GM12878 (cell line): ENCODE data around the gene METTL16. TPM values are rescaled to one million over a fixed set of nuclear protein-coding genes. Genes with fewer than 3 reads are reported as not detected.
A peak's percentile ranks its signal among the peaks of the same experiment; 100 is the strongest.

Experiments
- ASH2L ChIP-seq: fragments of 300-600, 200-600 bp; sonication (generic); IDR thresholded peaks from 2 replicates; pipeline ENCODE4 v1.6.1; 2017; ENCODE audit warnings: low read depth, mild to moderate bottlenecking, borderline replicate concordance
- CHD4 ChIP-seq: fragments of 200-600 bp; sonication (generic); IDR thresholded peaks from 2 replicates; pipeline ENCODE4 v1.6.1; 2016; ENCODE audit warnings: mild to moderate bottlenecking
- GABPA ChIP-seq: IDR thresholded peaks from 2 replicates; pipeline ENCODE4 v1.6.1; 2014; ENCODE audit warnings: antibody characterized with exemption, low read depth, mild to moderate bottlenecking, inconsistent platforms
- IKZF1 ChIP-seq: fragments of 450-650 bp; conservative IDR thresholded peaks from 2 replicates; pipeline ENCODE4 v1.6.1; 2017; ENCODE audit warnings: antibody characterized with exemption, mild to moderate bottlenecking
- JUND ChIP-seq: IDR thresholded peaks from 2 replicates; pipeline ENCODE4 v1.6.1; 2012; ENCODE audit warnings: low read depth, mild to moderate bottlenecking, low read length, improper control_type of control experiment, moderate library complexity
- LARP7 ChIP-seq: fragments of 450-650 bp; IDR thresholded peaks from 2 replicates; pipeline ENCODE4 v1.6.1; 2017; ENCODE audit warnings: mild to moderate bottlenecking
- NFIC ChIP-seq: IDR thresholded peaks from 2 replicates; pipeline ENCODE4 v1.6.1; 2012; ENCODE audit warnings: low read depth, mild to moderate bottlenecking, inconsistent platforms, low read length, moderate library complexity
- NFYB ChIP-seq: IDR thresholded peaks from 2 replicates; pipeline ENCODE4 v1.6.1; 2011; ENCODE audit warnings: low read depth, mild to moderate bottlenecking, low read length, improper control_type of control experiment, moderate library complexity; ENCODE audit not compliant: insufficient read depth
- NRF1 ChIP-seq: conservative IDR thresholded peaks from 2 replicates; pipeline ENCODE4 v1.6.1; 2011; ENCODE audit warnings: mild to moderate bottlenecking, low read depth, low read length, improper control_type of control experiment
- RCOR1 ChIP-seq: conservative IDR thresholded peaks from 2 replicates; pipeline ENCODE4 v1.6.1; 2012; ENCODE audit warnings: low read depth, low read length, improper control_type of control experiment
- SIN3A ChIP-seq: IDR thresholded peaks from 2 replicates; pipeline ENCODE4 v1.6.1; 2012; ENCODE audit warnings: low read depth, low read length, improper control_type of control experiment
- SIX5 ChIP-seq: IDR thresholded peaks from 2 replicates; pipeline ENCODE4 v1.6.1; 2011; ENCODE audit warnings: mild to moderate bottlenecking, low read depth, low read length, moderate library complexity; ENCODE audit not compliant: severe bottlenecking
- SMC3 ChIP-seq: IDR thresholded peaks from 2 replicates; pipeline ENCODE4 v1.6.1; 2011; ENCODE audit warnings: low read length, improper control_type of control experiment, borderline replicate concordance
- TCF12 ChIP-seq: IDR thresholded peaks from 2 replicates; pipeline ENCODE4 v1.6.1; 2011; ENCODE audit warnings: low read depth, mild to moderate bottlenecking, low read length
- YY1 ChIP-seq: IDR thresholded peaks from 2 replicates; pipeline ENCODE4 v1.6.1; 2011; ENCODE audit warnings: low read depth, mild to moderate bottlenecking, low read length
- ZNF622 ChIP-seq: fragments of 450-650 bp; IDR thresholded peaks from 2 replicates; pipeline ENCODE4 v1.6.1; 2017; ENCODE audit warnings: mild to moderate bottlenecking, inconsistent platforms
- ZSCAN29 ChIP-seq: fragments of 450-650 bp; IDR thresholded peaks from 2 replicates; pipeline ENCODE4 v1.6.1; 2017; ENCODE audit warnings: mild to moderate bottlenecking, moderate library complexity
- ZZZ3 ChIP-seq: IDR thresholded peaks from 2 replicates; pipeline ENCODE4 v1.6.1; 2011; ENCODE audit warnings: low read depth; ENCODE audit not compliant: control insufficient read depth, insufficient read length
- polyA plus RNA-seq, 11 experiments: library from polyadenylated mRNA; depleted of rRNA in 4 of 11; unstranded in 6 of 11; stranded (reverse) in 5 of 11; fragments of >200 nt; fragmentation: Nextera tagmentation in 4 of 11; fragmentation: Illumina TruSeq in 1 of 11; extraction: Ambion mirVana in 4 of 11; extraction: Trizol in 1 of 11; gene quantifications; 1 replicate in 1 of 11; 2 replicates in 10 of 11; pipeline versions ENCODE4 v1.2.1 to v1.2.3, GENCODE V29; 2011 to 2016; ENCODE audit warnings: inconsistent platforms in 2 of 11, missing spikeins in 2 of 11, low read depth in 1 of 11
- total RNA-seq, 4 experiments: library from RNA; depleted of rRNA in 3 of 4; stranded (reverse); fragments of >200 nt in 3 of 4; fragmentation: Illumina TruSeq in 1 of 4; extraction: Trizol in 1 of 4; gene quantifications; 2 replicates each; pipeline versions ENCODE4 v1.2.1 to v1.2.3, GENCODE V29; 2013 to 2021
- TF ChIP-seq, protein P1 (sequence below): fragments of 450-650 bp; IDR thresholded peaks from 2 replicates; pipeline ENCODE4 v1.6.1; 2017; ENCODE audit warnings: mild to moderate bottlenecking, moderate library complexity
- TF ChIP-seq, protein P2 (sequence below): fragments of 150-350 bp; IDR thresholded peaks from 2 replicates; pipeline ENCODE4 v1.6.1; 2016; ENCODE audit warnings: low read depth, low read length
- TF ChIP-seq, protein P3 (sequence below): fragments of 150-350 bp; IDR thresholded peaks from 2 replicates; pipeline ENCODE4 v1.6.1; 2014; ENCODE audit warnings: mild to moderate bottlenecking, low read depth, low read length

METTL16 gene
- total and polyA plus RNA-seq, 10 of the 15 experiments (the other 5 are each of a cell fraction or from before 2014, with no cell fraction given) = 15.6 to 34.3 (median 23.7) TPM

DNA sequence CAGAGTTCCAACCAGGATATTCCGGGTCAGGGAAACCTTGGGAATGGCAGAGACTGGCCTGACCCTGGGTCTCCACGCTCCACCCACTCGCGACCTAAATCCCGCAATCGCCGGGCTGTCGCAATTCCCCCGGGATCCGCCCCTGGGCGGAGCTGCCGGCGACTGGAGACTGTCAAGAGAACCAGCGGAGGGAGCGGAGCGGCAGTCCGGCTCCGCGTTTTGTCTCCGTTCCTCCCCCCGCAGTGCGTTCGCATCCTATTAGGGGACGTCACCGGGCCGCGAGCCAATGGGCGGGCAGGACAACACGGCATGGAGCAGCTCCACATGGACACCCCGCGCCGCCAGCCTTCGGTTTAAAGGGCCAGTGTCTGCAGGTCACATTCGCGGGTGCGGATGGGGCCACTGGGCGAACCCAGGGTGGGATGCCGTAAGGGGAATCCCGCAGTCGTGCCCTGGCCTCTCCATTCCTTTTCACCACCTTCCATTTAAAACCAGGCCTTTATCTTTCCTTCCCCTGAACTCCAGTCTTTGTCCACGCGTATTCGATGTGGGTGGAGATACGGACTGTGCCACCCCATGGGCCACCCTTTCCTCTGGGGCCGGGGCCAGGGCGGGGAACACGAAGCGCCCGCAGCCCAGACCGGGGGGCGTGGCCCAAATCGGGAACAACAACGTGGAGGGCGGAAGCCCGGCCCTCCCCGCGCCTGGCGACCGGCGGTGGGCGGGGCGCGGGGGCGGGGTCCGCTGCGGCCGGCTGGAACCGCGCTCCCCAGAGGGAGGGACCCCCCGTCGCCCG lies 110.1 kb downstream of the METTL16 start (continued):
- TF ChIP-seq NRF1 (no peak), GABPA (no peak), TCF12 (no peak), NFYB (peak; percentile 83; the same call in 1 of the 2 replicates), ZSCAN29 (peak; percentile 74; the same call in 1 of the 2 replicates), NFIC (no peak), SMC3 (no peak), SIX5 (no peak), ZZZ3 (no peak), ASH2L (no peak), JUND (peak; percentile 43; the same call in 1 of the 2 replicates), LARP7 (peak; percentile 60; the same call in 1 of the 2 replicates), IKZF1 (peak; percentile 86), SIN3A (peak; percentile 94), CHD4 (no peak), YY1 (peak; percentile 83), ZNF622 (no peak), RCOR1 (no peak; the same call in 1 of the 2 replicates)
- TF ChIP-seq, protein P1, sequence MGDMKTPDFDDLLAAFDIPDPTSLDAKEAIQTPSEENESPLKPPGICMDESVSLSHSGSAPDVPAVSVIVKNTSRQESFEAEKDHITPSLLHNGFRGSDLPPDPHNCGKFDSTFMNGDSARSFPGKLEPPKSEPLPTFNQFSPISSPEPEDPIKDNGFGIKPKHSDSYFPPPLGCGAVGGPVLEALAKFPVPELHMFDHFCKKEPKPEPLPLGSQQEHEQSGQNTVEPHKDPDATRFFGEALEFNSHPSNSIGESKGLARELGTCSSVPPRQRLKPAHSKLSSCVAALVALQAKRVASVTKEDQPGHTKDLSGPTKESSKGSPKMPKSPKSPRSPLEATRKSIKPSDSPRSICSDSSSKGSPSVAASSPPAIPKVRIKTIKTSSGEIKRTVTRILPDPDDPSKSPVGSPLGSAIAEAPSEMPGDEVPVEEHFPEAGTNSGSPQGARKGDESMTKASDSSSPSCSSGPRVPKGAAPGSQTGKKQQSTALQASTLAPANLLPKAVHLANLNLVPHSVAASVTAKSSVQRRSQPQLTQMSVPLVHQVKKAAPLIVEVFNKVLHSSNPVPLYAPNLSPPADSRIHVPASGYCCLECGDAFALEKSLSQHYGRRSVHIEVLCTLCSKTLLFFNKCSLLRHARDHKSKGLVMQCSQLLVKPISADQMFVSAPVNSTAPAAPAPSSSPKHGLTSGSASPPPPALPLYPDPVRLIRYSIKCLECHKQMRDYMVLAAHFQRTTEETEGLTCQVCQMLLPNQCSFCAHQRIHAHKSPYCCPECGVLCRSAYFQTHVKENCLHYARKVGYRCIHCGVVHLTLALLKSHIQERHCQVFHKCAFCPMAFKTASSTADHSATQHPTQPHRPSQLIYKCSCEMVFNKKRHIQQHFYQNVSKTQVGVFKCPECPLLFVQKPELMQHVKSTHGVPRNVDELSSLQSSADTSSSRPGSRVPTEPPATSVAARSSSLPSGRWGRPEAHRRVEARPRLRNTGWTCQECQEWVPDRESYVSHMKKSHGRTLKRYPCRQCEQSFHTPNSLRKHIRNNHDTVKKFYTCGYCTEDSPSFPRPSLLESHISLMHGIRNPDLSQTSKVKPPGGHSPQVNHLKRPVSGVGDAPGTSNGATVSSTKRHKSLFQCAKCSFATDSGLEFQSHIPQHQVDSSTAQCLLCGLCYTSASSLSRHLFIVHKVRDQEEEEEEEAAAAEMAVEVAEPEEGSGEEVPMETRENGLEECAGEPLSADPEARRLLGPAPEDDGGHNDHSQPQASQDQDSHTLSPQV = no peak
- TF ChIP-seq, protein P2, sequence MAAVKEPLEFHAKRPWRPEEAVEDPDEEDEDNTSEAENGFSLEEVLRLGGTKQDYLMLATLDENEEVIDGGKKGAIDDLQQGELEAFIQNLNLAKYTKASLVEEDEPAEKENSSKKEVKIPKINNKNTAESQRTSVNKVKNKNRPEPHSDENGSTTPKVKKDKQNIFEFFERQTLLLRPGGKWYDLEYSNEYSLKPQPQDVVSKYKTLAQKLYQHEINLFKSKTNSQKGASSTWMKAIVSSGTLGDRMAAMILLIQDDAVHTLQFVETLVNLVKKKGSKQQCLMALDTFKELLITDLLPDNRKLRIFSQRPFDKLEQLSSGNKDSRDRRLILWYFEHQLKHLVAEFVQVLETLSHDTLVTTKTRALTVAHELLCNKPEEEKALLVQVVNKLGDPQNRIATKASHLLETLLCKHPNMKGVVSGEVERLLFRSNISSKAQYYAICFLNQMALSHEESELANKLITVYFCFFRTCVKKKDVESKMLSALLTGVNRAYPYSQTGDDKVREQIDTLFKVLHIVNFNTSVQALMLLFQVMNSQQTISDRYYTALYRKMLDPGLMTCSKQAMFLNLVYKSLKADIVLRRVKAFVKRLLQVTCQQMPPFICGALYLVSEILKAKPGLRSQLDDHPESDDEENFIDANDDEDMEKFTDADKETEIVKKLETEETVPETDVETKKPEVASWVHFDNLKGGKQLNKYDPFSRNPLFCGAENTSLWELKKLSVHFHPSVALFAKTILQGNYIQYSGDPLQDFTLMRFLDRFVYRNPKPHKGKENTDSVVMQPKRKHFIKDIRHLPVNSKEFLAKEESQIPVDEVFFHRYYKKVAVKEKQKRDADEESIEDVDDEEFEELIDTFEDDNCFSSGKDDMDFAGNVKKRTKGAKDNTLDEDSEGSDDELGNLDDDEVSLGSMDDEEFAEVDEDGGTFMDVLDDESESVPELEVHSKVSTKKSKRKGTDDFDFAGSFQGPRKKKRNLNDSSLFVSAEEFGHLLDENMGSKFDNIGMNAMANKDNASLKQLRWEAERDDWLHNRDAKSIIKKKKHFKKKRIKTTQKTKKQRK = no peak
- TF ChIP-seq, protein P3, sequence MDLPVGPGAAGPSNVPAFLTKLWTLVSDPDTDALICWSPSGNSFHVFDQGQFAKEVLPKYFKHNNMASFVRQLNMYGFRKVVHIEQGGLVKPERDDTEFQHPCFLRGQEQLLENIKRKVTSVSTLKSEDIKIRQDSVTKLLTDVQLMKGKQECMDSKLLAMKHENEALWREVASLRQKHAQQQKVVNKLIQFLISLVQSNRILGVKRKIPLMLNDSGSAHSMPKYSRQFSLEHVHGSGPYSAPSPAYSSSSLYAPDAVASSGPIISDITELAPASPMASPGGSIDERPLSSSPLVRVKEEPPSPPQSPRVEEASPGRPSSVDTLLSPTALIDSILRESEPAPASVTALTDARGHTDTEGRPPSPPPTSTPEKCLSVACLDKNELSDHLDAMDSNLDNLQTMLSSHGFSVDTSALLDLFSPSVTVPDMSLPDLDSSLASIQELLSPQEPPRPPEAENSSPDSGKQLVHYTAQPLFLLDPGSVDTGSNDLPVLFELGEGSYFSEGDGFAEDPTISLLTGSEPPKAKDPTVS = no peak
